NCI-H2107 (cell line): ENCODE measurements around the gene DSCAM.
"Not testable (repeated sequence)": the region's sequence is repeated elsewhere in the genome, so short reads cannot be mapped to it uniquely, and the experiment has no call there.

Experiments used
- DNase-seq: peaks from one replicate; lab custom pipeline; 2025; lab: John Stamatoyannopoulos, UW

Gene DSCAM

GRCh38 chr21:40049931-40050290, 797.0 kb downstream of the DSCAM start:
- DNase-seq: no peak

GRCh38 chr21:40049031-40049930, 797.7 kb downstream of the DSCAM start:
- DNase-seq: peak; percentile 65

DNA sequence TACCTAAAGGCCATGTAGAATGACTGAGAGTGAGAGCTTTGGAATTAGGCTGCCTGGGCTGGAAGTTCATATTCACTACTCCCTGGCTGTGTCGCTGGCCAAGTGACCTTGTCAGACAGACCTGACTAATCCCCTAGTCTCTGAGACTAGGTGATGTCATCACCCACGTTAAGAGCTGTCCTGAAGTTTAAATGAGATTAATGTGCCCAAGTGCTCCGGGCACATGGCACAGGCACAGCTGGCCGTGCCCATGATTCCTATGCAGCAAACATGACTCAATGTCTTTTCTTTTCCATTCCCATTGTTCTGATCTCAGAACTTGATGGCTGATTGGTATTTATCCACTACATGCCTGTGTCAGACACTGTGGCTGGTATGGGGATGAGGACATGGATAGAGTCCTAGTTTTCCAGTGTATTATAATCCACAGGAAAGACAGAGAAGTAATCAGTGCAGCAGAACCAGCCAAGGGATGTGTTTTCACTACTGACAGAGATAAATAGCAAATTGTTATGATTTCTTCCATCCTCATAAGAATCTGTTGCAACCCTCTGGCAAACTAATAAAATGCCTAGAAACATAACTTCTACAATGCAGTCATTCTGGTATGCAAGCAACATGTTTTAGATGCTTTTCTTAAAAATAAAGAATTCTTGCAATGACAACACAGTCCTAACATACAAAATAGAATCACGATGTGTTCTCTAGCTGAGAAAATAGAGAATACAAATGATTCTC, 798.8 kb downstream of the DSCAM start:
- DNase-seq: no peak

DNA sequence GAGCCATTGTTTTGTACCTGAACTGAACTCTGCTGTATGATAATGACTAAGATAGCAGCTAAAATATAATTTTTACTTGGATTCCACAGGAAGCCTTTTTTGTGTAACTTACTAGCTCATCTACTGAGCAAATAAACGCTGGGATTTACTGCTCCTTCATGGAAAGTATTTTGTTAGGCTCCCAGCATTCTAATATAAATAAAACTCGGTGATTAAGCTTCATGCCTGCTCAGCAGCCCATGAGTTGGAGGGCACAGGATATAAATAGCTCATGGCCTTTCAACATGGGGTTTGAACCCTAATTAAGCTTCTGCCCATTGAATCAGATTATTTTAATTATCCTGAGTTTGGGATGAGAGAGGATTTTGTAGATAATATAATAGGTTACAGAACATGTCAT, 799.7 kb downstream of the DSCAM start:
- DNase-seq: no peak

- DNase-seq: no peak
Measured at GRCh38 chr21:40043866-40044265, 803.1 kb downstream of the DSCAM start.

DNA sequence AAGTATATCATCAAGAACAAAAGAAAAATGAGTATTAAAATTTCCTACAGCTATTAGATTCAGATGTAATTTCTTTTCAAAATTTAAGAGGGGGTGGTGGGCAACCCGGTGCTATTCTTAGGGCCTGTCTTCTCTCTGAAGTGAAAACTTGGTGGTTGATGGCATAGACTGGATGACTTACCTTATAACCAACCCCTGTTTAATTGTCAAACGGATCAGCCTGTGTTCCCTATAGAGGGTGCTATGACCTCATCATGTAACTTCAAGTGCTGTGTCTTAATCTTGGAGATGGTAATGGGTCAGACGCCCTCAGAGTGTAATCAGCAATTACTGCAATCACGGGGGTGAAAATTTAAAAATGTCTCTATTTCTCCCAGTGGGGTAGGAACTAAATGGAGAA, 803.5 kb downstream of the DSCAM start:
- DNase-seq: no peak

GRCh38 chr21:40041446-40041845, 805.5 kb downstream of the DSCAM start:
- no peak for DNase-seq

- not testable (repeated sequence) for DNase-seq
Measured at GRCh38 chr21:40033156-40033782, 813.7 kb downstream of the DSCAM start.

GRCh38 chr21:40029888-40030287, 817.1 kb downstream of the DSCAM start:
- no peak for DNase-seq

DNA sequence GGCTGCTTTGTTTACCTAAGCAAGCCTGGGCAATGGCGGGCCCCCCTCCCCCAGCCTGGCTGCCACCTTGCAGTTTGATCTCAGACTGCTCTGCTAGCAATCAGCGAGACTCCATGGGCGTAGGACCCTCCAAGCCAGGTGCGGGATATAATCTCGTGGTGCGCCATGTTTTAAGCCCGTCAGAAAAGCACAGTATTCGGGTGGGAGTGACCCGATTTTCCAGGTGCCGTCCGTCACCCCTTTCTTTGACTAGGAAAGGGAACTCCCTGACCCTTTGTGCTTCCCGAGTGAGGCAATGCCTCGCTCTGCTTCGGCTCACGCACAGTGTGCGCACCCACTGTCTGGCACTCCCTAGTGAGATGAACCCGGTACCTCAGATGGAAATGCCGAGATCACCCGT, 818.6 kb downstream of the DSCAM start:
- DNase-seq: not testable (repeated sequence)

GRCh38 chr21:40021558-40022351, 825.2 kb downstream of the DSCAM start:
- DNase-seq: no peak

DNA sequence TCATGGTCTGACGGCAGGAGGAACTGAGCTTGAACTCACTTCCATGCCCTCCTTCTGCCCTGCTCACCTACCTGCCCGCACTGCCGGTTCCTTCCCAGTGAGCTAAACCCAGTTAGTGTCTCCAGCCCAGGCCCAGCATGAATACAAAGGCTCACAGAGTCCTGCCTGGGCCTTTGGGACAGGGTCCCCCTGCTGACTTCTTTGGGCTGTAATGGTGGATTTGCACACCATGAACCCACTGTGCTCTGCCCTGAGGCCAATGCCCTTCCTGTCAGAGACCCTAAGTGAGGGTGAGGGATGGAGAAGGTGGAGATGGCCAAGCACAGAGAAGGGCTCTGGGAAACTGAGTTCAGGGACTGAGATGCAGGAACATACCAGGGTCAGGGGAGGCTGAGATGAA, 826.3 kb downstream of the DSCAM start:
- DNase-seq: no peak

- no peak for DNase-seq
Measured at GRCh38 chr21:40018871-40019475, 828.0 kb downstream of the DSCAM start.

DNA sequence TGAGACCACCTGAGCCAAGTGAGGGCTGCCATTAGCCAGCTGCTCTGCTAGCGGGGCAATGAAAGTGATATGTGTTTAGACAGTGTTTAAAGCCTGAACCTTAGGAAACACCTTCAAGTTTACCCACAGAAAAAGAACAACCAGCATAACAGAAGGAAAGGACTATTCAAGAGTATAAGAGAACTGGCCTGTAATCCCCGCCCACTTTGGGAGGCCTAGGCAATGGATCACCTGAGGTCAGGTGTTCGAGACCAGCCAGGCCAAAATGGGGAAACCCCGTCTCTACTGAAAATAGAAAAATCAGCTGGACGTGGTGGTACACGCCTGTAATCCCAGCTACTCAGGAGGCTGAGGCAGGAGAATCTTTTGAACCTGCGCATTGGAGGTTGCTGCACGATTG, 830.3 kb downstream of the DSCAM start:
- DNase-seq: no peak

DNA sequence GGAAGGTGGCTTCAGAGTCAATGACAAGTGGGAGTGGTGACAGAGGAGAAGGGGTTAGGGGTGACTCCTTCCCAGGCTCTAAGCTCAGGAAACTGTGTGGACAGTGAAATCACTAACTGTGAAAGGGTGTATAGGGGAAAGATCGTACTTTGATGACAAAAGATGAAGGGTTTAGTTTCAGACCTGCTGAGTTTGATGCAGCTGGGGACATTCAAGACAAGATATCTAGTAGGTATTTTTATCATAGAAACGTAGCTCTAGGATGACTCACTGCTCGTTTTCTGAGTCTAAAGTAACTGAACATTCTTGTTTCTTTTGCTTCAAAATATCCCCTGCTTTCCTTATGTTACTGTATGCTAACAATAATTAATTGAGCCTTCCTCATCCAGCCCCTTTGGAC, 830.7 kb downstream of the DSCAM start:
- no peak for DNase-seq

GRCh38 chr21:40015818-40016217, 831.1 kb downstream of the DSCAM start:
- no peak for DNase-seq

- DNase-seq: no peak
Measured at GRCh38 chr21:40014394-40014793, 832.6 kb downstream of the DSCAM start.

GRCh38 chr21:40013001-40013735, 833.8 kb downstream of the DSCAM start:
- DNase-seq: no peak

DNA sequence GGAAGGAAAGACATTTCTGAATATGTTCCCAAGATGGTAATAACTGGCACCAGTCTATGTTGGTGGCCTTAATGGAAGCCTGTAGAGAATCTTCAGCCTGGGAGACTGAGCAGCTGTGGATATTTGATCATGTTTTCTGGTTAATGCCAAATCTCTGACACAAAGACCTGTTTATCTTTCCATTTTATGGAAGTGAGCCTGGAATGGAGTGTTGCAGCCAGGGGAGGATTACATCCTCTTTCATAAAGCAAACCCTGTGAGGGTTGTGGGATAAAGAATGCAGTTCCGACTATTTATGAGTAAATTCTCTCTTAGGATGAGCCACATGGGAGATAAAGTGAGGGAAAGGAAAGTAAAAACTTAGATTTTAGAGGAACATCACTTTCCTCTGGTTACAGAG, 835.6 kb downstream of the DSCAM start:
- DNase-seq: no peak

- no peak for DNase-seq
Measured at GRCh38 chr21:40002978-40003377, 844.0 kb downstream of the DSCAM start.
